Psoas muscle (tissue), 8 donors: ENCODE data around the gene PLEKHA6. TPM values are rescaled to one million over a fixed set of nuclear protein-coding genes. Genes with fewer than 3 reads are reported as not detected.
A peak's percentile ranks its signal among the peaks of the same experiment; 100 is the strongest.

Source experiments
- ATAC-seq, 4 donors: fragments of 200-7000 bp; cut with Tn5 transposase; one replicate each; pipeline ENCODE4 v1.9.1; 2020; ENCODE audit warnings: moderate library complexity in 3 of 4, mild to moderate bottlenecking in 2 of 4
- DNase-seq, 2 donors: peaks; one replicate each; pipeline ENCODE4 v3.0.0-alpha.2; 2020
- H3K27ac ChIP-seq: fragments of 200-600 bp; one replicate; pipeline ENCODE4 v1.8.0; 2022
- H3K27me3 ChIP-seq, 3 donors: fragments of 200-600 bp in 1 of 3; one replicate each; pipeline versions ENCODE4 v1.6.1 to v1.8.0; 2013 to 2022; ENCODE audit warnings: low read length in 2 of 3, mild to moderate bottlenecking in 2 of 3, moderate library complexity in 1 of 3; ENCODE audit not compliant: insufficient read depth in 3 of 3
- H3K36me3 ChIP-seq, 2 donors: fragments of 200-600 bp in 1 of 2; one replicate each; pipeline versions ENCODE4 v1.6.1 to v1.8.0; 2013 to 2022; ENCODE audit warnings: low read depth in 1 of 2, mild to moderate bottlenecking in 1 of 2, moderate library complexity in 1 of 2; ENCODE audit not compliant: insufficient read depth in 1 of 2
- H3K4me1 ChIP-seq: fragments of 200-600 bp; one replicate; pipeline ENCODE4 v1.8.0; 2022
- H3K4me3 ChIP-seq: fragments of 200-600 bp; one replicate; pipeline ENCODE4 v1.8.0; 2022; ENCODE audit warnings: mild to moderate bottlenecking
- H3K9me3 ChIP-seq: fragments of 200-600 bp; one replicate; pipeline ENCODE4 v1.8.0; 2022
- CTCF ChIP-seq: fragments of 200-600 bp; IDR thresholded peaks from one replicate; pipeline ENCODE4 v1.8.0; 2022; ENCODE audit warnings: antibody characterized with exemption
- WGBS, 3 donors: extraction: QIAGEN DNeasy Blood & Tissue Kit; methylation state at CpG; one replicate each; pipeline versions ENCODE4 v1.1.6 to v1.1.7; 2013; 5-methylcytosine and 5-hydroxymethylcytosine counted together
- intact Hi-C, 2 donors: fragments of 100-400 bp; cut with DNase I; formaldehyde crosslinking; loops; one replicate each; pipeline versions ENCODE4 v1.11.0 to v1.14.2; 2022
- polyA plus RNA-seq, 3 donors: library from polyadenylated mRNA; stranded (reverse); fragments of 200-250 nt; gene quantifications; one replicate each; pipeline ENCODE4 v1.2.3, GENCODE V29; 2013
- total RNA-seq, 4 donors: library from RNA; stranded (reverse); fragmentation: NEBNext Ultra II Directional in 2 of 4; extraction: Animal tissue kit (Norgen Biotek cat#: 25700) in 2 of 4; gene quantifications; one replicate each; pipeline versions ENCODE4 v1.2.1 to v1.2.4, GENCODE V29; 2021 to 2023
- donor health status: healthy with polysubstance abuse.
- donor health status: DM: no; HTN: no; CAD: no; lungs with moderate emphysema.
- donor health status: Bipolar disorder and iron deficiency.
- donor health status: healthy.
- donor health status: DM: yes; HTN: yes; CAD: no.
- donor health status: DM: no; HTN: no; CAD: no.
- donor health status: DM: no; HTN: no; CAD: no.
- donor health status: DM: yes; HTN: yes; CAD: no.

PLEKHA6 gene
- total and polyA plus RNA-seq, 7 donors = 0.92 to 7.1 (median 1.7) TPM

GRCh38 chr1:204391629-204392028 lies 31.9 kb upstream of the PLEKHA6 start:
- no peak for TF ChIP-seq CTCF
- DNase-seq (no peak), ATAC-seq (no peak)
- no peaks in the 10 kb centered on the region for H3K27me3 ChIP-seq
- H3K36me3 ChIP-seq = no peaks in the 10 kb centered on the region
- no peaks in the 10 kb centered on the region for H3K9me3 ChIP-seq
- H3K4me1 ChIP-seq = no peaks in the 10 kb centered on the region
- H3K27ac ChIP-seq = no peak overlapping the region
- intact Hi-C loops = no loop called here
- H3K4me3 ChIP-seq = no peak overlapping the region

DNA sequence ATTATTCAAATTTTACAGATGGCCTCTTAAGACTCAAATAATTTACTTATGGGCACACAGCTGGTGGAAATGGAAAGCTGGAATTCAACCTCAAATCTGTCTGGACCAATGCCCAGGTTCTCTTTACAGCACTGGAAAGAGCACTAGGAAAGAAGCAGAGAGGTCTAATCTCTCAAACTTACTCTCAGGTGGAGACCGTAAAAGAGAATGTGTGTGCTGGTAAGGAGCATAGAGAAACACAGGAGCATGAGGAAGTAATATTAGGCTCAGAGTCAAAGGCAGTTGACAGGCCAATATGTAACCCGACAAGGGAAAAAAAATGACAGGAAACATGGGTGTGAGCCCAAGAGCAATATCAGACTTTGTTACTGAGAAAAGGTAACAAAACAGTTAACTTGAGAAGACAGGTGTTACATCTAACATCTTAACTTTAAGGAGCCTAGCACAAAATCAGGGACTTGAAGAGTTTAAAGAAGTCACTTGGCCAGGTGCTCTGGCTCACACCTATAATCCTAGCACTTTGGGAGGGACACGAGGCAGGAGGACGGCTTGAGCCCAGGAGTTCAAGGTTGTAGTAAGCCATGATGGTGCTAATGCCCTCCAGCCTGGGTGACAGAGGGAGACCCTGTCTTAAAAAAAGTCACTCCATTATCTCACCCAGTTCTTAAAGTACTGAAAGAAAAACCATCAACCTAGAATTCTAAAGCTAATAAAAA lies 31.2 kb upstream of the PLEKHA6 start:
- 31 to 37% (median 31%) methylated on average over 4 of the region's 4 CpGs for WGBS, 3 donors
- DNase-seq (no peak), ATAC-seq (no peak)
- Histone ChIP-seq H3K27ac (no peak overlapping the region), H3K9me3 (no peaks in the 10 kb centered on the region), H3K4me3 (no peak overlapping the region), H3K36me3 (no peaks in the 10 kb centered on the region), H3K27me3 (no peaks in the 10 kb centered on the region), H3K4me1 (no peaks in the 10 kb centered on the region)
- no peak for TF ChIP-seq CTCF
- intact Hi-C loops = no loop called here

GRCh38 chr1:204385727-204386126 lies 26.0 kb upstream of the PLEKHA6 start:
- no peaks in the 10 kb centered on the region for H3K4me1 ChIP-seq
- no peaks in the 10 kb centered on the region for H3K9me3 ChIP-seq
- DNase-seq = no peak
- H3K36me3 ChIP-seq = no peaks in the 10 kb centered on the region
- no peaks in the 10 kb centered on the region for H3K27me3 ChIP-seq
- 94 to 100% (median 95%) methylated on average over 2 of the region's 2 CpGs for WGBS, 3 donors
- no peak for TF ChIP-seq CTCF
- no peak overlapping the region for H3K27ac ChIP-seq
- no peak for ATAC-seq
- intact Hi-C loops = no loop called here
- H3K4me3 ChIP-seq = no peak overlapping the region

- H3K4me1 ChIP-seq = no peaks in the 10 kb centered on the region
- no peak for DNase-seq
- no peak for TF ChIP-seq CTCF
- H3K27ac ChIP-seq = no peak overlapping the region
- H3K9me3 ChIP-seq = no peaks in the 10 kb centered on the region
- no peak overlapping the region for H3K4me3 ChIP-seq
- 54 to 68% (median 67%) methylated on average over 7 of the region's 7 CpGs for WGBS, 3 donors
- H3K36me3 ChIP-seq = no peaks in the 10 kb centered on the region
- intact Hi-C loops = no loop called here
- no peaks in the 10 kb centered on the region for H3K27me3 ChIP-seq
- ATAC-seq = peak in 3 of 4 donors; percentile 63 to 75 (median 73)
Measured at GRCh38 chr1:204384636-204385352, 25.1 kb upstream of the PLEKHA6 start.
